HG02678 (cell line): ENCODE results near the gene VPS37C.
A peak's percentile ranks its signal among the peaks of the same experiment; 100 is the strongest.

Source experiments
- ATAC-seq: cut with Tn5 transposase; IDR thresholded peaks from one replicate; pipeline ENCODE4 v1.9.1; 2021; ENCODE audit warnings: mild to moderate bottlenecking, moderate library complexity; ENCODE audit not compliant: unreplicated experiment

Gene VPS37C

GRCh38 chr11:61155312-61155711 lies 5.9 kb downstream of the VPS37C start:
- no peak for ATAC-seq

DNA sequence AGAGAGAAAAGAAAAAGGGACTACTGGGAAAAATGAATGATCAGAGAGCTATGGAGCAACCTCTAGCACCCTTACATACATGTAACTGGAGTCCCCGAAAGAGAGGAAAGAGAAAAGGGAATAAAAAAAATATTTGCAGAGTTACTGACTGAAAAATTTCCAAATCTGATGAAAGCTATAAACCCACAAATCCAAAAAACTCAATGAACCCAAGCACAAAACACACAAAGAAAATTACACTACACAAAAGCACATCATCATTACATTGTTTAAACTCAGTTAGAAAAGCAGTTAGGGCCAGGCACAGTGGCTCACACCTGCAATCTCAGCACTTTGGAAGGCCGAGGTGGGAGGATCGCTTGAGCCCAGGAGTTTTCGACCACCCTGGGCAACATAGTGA lies 6.7 kb downstream of the VPS37C start:
- ATAC-seq: no peak

- ATAC-seq: no peak
Measured at GRCh38 chr11:61153593-61154095, 7.6 kb downstream of the VPS37C start.

GRCh38 chr11:61152816-61153592 lies 8.2 kb downstream of the VPS37C start:
- ATAC-seq: no peak

GRCh38 chr11:61151545-61152252 lies 9.5 kb downstream of the VPS37C start:
- ATAC-seq: no peak

- ATAC-seq: no peak
Measured at GRCh38 chr11:61150706-61151544, 10.3 kb downstream of the VPS37C start.

GRCh38 chr11:61149624-61150615 lies 11.3 kb downstream of the VPS37C start:
- no peak for ATAC-seq

GRCh38 chr11:61147791-61148620 lies 13.2 kb downstream of the VPS37C start:
- no peak for ATAC-seq

DNA sequence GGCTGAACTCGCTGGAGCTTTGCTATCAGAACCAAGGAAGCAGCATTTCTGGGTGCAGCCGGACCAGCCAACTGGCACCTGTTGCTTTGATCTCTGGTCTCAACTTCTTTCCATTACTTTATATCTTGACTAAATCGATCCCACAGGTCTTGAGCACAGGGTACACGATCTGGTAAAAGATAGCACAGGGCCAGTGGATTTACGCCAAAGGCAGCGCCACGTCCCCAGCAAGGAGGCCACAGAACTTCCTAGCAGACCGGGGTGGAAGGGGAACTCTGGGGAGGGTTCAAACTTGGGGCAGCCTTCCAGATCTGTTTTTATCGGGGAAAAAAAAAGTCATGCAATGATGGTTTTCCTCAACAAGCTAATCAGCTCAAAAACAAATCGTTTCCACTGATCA lies 14.0 kb downstream of the VPS37C start:
- no peak for ATAC-seq

- no peak for ATAC-seq
Measured at GRCh38 chr11:61146416-61146815, 14.8 kb downstream of the VPS37C start.

- ATAC-seq: no peak
Measured at GRCh38 chr11:61145228-61146005, 15.8 kb downstream of the VPS37C start.

DNA sequence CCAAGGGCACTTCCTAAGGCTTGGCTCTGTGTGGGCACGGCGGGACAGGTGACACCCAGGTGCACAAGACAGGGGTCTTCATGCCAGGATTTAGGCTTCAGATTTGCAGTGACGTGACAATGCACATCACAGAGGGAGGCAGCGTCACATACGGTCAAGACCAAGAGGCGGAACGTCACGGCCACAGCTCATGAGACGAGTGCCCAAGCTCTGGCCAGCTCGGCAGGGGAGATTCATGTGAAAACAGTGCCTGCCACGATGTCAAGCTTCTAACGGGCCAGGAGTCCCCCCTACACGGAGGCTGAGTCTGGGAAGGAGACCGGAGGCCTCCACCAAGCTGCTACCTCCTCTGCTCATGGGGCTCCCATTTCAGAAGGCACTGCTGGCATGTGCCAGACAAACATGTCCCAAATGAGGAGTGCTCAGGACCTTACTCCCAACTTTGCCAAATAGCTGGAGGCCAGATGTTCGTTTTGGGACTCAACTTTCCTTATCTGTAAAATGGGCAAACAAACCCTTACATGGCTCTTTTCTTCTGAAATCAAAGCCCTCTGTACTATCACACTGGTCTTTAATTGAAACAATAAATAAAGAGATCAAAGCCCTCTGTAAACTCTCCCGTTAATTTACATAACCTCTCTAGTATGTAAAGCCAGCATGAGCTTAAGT lies 16.6 kb downstream of the VPS37C start:
- no peak for ATAC-seq

DNA sequence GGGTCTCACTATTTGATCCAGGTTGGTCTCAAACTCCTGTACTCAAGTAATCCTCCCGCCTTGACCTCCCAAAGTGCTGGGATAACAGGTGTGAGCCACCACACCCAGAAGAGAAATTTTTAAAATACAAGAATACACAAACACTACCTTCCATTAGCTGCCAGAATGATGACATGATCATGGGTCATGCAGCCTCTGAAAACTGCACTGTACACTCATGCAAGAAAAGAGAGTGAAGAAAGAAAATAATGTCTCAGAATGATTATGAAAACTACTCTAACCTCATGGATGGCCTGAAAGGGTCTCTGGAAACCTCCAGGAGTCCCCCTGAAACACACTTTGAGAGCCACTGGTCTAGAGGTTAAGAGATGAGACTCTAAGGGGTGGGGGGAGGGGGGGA lies 18.8 kb downstream of the VPS37C start:
- ATAC-seq: no peak

GRCh38 chr11:61141601-61142028 lies 19.6 kb downstream of the VPS37C start:
- ATAC-seq: peak; percentile 58

- no peak for ATAC-seq
Measured at GRCh38 chr11:61140416-61140815, 20.8 kb downstream of the VPS37C start.

GRCh38 chr11:61139387-61139786 lies 21.8 kb downstream of the VPS37C start:
- no peak for ATAC-seq

GRCh38 chr11:61138935-61139334 lies 22.3 kb downstream of the VPS37C start:
- ATAC-seq: no peak

DNA sequence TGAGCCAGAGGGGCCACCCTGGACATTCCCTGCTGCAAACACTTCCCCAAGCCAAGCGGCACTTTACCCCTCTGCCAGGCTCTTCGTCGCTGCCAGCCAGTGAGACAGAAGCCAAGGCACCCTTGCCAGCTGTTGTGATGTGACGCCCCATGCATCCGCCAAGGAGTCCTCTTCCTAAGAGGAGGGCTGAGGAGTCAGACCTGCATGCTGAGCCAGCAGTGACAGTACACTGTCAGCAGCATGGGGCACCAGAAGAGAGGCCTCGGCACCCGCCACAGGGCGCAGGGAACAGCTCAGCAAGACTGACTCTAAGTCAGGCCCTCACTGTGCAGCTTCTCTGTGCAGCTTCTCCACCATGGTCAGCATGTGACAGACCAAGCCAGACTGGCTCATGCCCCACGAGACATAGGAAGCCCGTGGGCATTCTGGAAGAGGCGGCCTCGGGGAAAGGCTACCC lies 26.4 kb downstream of the VPS37C start:
- no peak for ATAC-seq
